GM13977 (cell line): ENCODE data around the gene ZNF618.

Experiments used
- DNase-seq: peaks from one replicate; pipeline ENCODE4 v3.0.0; 2012; ENCODE audit warnings: low spot score
- CTCF ChIP-seq: IDR thresholded peaks from 2 replicates; pipeline ENCODE4 v1.5.1; 2012; ENCODE audit warnings: mild to moderate bottlenecking, control low read depth; ENCODE audit not compliant: insufficient read depth; ENCODE audit errors: extremely low read depth, missing control alignments
- in situ Hi-C: fragments of 300-500 bp; cut with MboI; formaldehyde crosslinking; loops from one replicate; pipeline ENCODE4 v1.12.0; 2022; ENCODE audit warnings: low sequenced_read_pairs, low pct_unique_long_range_greater_than_20kb, mixed read lengths, inconsistent platforms; ENCODE audit not compliant: unreplicated experiment

The ZNF618 gene

DNA sequence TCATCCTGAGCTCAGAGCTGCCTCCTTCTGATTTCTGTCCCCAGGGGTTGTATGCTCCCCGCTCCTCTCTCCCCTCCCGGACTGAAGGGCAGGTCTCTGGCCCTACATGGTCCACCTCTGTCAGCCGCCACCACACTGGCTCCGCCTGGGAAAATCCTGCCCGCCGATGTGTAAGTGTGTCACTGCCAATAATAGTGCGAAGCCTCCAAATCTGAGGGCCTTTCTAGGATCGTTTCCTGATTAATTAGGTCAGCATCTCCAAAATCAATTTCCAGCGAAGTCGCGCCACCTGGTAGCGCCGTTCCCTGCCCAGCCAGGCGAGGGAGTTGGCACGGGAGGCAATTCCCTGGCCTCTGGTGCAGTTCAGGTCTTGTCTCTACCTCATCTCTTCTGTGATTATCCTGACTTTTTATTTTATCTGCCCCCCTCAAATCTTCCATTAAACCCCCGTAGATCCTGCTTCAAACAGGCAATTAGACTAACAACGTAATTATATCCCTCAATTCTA lies 73.5 kb downstream of the ZNF618 start:
- TF ChIP-seq CTCF = no peak
- in situ Hi-C loops = no loop called here
- no peak for DNase-seq

DNA sequence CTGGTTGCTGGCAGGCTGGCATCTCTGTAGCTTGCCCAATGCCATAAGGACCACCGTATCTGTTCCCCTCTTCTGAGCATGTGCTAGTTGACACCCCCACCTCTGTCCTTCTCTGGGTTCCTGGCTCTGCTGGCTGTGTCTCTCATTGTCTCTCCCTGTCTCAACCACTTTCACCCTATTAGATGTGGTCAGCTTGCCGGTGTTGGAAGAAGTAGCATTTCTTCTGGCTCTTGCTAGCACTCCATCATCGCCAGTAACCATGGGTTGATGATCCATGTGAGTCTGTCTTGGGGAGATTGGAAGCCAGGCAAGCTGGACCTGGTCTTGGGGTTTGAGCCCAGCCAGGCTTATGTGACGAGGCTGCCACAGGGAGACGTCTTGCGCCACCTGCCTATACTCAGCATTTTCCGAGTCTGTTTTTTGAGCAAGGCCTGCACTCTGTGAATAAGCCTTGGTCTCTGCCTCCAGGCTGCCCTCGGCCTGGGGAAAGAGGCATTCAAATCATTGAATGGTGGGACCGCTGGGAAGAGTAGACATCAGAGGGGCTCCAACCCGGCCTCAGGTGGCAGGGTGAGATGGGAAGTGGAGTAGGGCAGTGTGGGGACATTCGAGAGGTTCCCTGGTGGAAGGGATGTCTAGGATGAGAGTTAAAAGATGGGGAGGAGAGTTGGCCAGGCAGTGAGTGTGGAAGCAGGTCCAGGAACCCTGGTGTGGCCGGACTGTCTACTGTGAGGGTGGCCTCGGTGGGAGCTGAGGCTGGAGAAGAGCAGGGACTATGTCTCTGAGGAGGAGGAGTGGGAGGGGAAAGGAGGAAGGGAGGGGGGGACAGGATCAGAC lies 74.3 kb downstream of the ZNF618 start:
- in situ Hi-C loops = no loop called here
- TF ChIP-seq CTCF = no peak
- no peak for DNase-seq

- DNase-seq = no peak
- in situ Hi-C loops = no loop called here
- no peak for TF ChIP-seq CTCF
These were observed 74.9 kb downstream of the ZNF618 start for GRCh38 chr9:113951032-113951372.

GRCh38 chr9:113952676-113953075 lies 76.6 kb downstream of the ZNF618 start:
- TF ChIP-seq CTCF = no peak
- in situ Hi-C loops = no loop called here
- no peak for DNase-seq

- in situ Hi-C loops = no loop called here
- no peak for DNase-seq
- no peak for TF ChIP-seq CTCF
These were observed 77.4 kb downstream of the ZNF618 start for GRCh38 chr9:113953531-113953930.

DNA sequence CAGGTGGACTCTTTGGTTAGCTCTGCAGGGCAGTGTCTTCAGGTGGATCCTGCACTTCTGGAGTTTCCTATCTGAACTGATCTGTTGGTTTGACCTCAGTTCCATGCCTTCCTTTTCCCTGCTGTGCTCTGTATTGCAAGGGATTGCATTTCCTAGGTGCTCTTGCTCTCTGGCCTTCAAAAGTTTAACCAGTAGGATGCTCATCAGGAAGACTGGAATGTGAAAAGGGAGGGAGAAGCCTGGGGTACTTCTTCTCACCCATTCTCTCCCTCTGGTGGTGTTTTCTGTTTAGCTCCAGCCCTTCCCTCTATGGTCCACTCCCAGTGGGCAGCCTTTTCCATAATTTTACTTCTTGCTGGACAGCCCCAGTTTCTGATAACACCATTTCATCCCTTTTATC lies 78.5 kb downstream of the ZNF618 start:
- no peak for DNase-seq
- in situ Hi-C loops = no loop called here
- no peak for TF ChIP-seq CTCF
